ENCODE results near the gene SLIT2. TPM values are rescaled to one million over a fixed set of nuclear protein-coding genes. Genes with fewer than 3 reads are reported as not detected.

Gene SLIT2
- total and polyA plus RNA-seq, 7 donors: 0.22 to 9.0 (median 4.7) TPM

GRCh38 chr4:20260821-20261220, 9.1 kb downstream of the SLIT2 start:
- H3K4me3 ChIP-seq: no peak overlapping the region
- H3K9me3 ChIP-seq: no peaks in the 10 kb centered on the region
- DNase-seq (no peak), ATAC-seq (no peak)
- no peak overlapping the region for H3K27ac ChIP-seq
- 40 to 78% (median 53%) methylated on average over 2 of the region's 2 CpGs for WGBS, 3 donors
- intact Hi-C loops (cut with DNase I): no loop called here
- no peaks in the 10 kb centered on the region for H3K36me3 ChIP-seq (ENCODE audit: insufficient read depth in 1 of 2, low read depth in 1 of 2)
- no peaks in the 10 kb centered on the region for H3K4me1 ChIP-seq
- H3K27me3 ChIP-seq (ENCODE audit: insufficient read depth in 3 of 3, low read length in 2 of 3): peaks cover 0 to 3% (median under 1%) of the 10 kb centered on the region in 3 donors
- TF ChIP-seq, protein P1, sequence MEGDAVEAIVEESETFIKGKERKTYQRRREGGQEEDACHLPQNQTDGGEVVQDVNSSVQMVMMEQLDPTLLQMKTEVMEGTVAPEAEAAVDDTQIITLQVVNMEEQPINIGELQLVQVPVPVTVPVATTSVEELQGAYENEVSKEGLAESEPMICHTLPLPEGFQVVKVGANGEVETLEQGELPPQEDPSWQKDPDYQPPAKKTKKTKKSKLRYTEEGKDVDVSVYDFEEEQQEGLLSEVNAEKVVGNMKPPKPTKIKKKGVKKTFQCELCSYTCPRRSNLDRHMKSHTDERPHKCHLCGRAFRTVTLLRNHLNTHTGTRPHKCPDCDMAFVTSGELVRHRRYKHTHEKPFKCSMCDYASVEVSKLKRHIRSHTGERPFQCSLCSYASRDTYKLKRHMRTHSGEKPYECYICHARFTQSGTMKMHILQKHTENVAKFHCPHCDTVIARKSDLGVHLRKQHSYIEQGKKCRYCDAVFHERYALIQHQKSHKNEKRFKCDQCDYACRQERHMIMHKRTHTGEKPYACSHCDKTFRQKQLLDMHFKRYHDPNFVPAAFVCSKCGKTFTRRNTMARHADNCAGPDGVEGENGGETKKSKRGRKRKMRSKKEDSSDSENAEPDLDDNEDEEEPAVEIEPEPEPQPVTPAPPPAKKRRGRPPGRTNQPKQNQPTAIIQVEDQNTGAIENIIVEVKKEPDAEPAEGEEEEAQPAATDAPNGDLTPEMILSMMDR (IDR thresholded peaks at IDR 0.05): no peak

DNA sequence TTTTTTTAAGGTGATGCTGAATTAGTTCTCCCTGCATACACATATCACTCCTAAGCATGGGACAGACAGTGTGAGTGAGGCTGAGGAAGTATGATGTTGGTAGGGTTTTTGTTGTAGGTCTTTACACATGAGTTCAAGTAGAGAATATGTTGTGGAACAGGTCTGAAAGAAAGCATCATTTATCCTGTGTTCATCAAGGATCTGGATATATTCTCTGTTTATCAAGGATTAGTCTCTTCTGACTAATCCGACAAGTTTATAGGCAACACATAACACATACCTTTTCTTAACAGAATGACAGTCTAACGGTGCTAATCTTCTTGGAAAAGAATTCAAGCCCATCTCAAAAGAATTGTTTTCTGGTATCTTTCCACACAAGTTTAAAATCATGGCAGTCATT, 10.5 kb downstream of the SLIT2 start:
- DNase-seq: no peak
- no peaks in the 10 kb centered on the region for H3K36me3 ChIP-seq (ENCODE audit: insufficient read depth in 1 of 2, low read depth in 1 of 2)
- H3K4me1 ChIP-seq: no peaks in the 10 kb centered on the region
- H3K27me3 ChIP-seq (ENCODE audit: insufficient read depth in 3 of 3, low read length in 2 of 3): peaks cover 0 to 2% (median 0%) of the 10 kb centered on the region in 3 donors
- H3K9me3 ChIP-seq: no peaks in the 10 kb centered on the region
- H3K27ac ChIP-seq: no peak overlapping the region
- intact Hi-C loops (cut with DNase I): no loop called here
- H3K4me3 ChIP-seq: no peak overlapping the region
- WGBS, 3 donors: 86 to 92% (median 89%) methylated on average over 2 of the region's 2 CpGs
- TF ChIP-seq, protein P1 (IDR thresholded peaks at IDR 0.05): no peak
- no peak for ATAC-seq

DNA sequence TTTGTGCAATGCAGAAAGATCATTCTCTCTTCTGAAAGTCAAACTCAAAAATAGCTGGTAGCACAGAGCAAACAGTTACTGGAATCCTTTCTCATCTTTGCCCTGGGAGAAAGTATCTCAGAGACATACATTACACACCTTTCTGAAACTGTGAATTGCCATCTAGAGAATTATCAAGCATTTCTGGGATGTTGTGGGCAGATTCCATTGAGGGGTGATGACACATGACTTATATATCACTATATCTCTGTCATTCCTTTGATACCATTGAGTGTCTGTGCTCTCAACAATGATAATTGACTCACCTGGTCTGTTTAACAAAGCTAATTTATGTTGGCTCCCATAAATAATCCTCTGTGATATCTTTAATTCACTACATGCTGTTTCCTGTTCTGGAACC, 13.0 kb downstream of the SLIT2 start:
- no peaks in the 10 kb centered on the region for H3K4me1 ChIP-seq
- ATAC-seq: no peak

GRCh38 chr4:20265726-20266125, 14.0 kb downstream of the SLIT2 start:
- Histone ChIP-seq H3K27me3 (ENCODE audit: insufficient read depth in 3 of 3, low read length in 2 of 3) (peaks cover 0 to 2% (median 0%) of the 10 kb centered on the region in 3 donors), H3K27ac (no peak overlapping the region), H3K4me3 (no peak overlapping the region), H3K4me1 (no peaks in the 10 kb centered on the region), H3K9me3 (no peaks in the 10 kb centered on the region), H3K36me3 (ENCODE audit: insufficient read depth in 1 of 2, low read depth in 1 of 2) (no peaks in the 10 kb centered on the region)
- intact Hi-C loops (cut with DNase I): no loop called here
- TF ChIP-seq, protein P1 (IDR thresholded peaks at IDR 0.05): no peak
- WGBS, 3 donors: 95 to 100% (median 95%) methylated on average over 1 of the region's 1 CpG
- no peak for DNase-seq
- no peak for ATAC-seq

More for the DNA sequence above, 13.0 kb downstream of the SLIT2 start:
- no peak overlapping the region for H3K4me3 ChIP-seq
- no peaks in the 10 kb centered on the region for H3K36me3 ChIP-seq (ENCODE audit: insufficient read depth in 1 of 2, low read depth in 1 of 2)
- intact Hi-C loops (cut with DNase I): no loop called here
- H3K27me3 ChIP-seq (ENCODE audit: insufficient read depth in 3 of 3, low read length in 2 of 3): peaks cover 0 to 2% (median 0%) of the 10 kb centered on the region in 3 donors
- no peaks in the 10 kb centered on the region for H3K9me3 ChIP-seq
- TF ChIP-seq, protein P1 (IDR thresholded peaks at IDR 0.05): no peak
- no peak overlapping the region for H3K27ac ChIP-seq
- DNase-seq: no peak
